GM12892 (cell line): ENCODE data around the gene FCHO1.

Experiments used
- POLR2A ChIP-seq: IDR thresholded peaks from 2 replicates; pipeline ENCODE4 v1.6.1; 2011; ENCODE audit warnings: low read depth, low read length, control low read depth
- TAF1 ChIP-seq: IDR thresholded peaks from 2 replicates; pipeline ENCODE4 v1.6.1; 2011; ENCODE audit warnings: low read depth, mild to moderate bottlenecking, control low read depth, low read length, borderline replicate concordance

GRCh38 chr19:17796838-17797423 is 45.7 kb downstream of the FCHO1 start:
- TF ChIP-seq POLR2A (no peak), TAF1 (no peak)
